Memory B cell (primary cell): ENCODE results near the gene FAM181A.

Source experiments
- ATAC-seq: fragments of 150-1000 bp; cut with Tn5 transposase; 2 replicates; pipeline ENCODE4 v1.10.0; 2021; ENCODE audit warnings: low read depth, mild to moderate bottlenecking, moderate library complexity
- DNase-seq, 2 donors: peaks; one replicate each; pipeline ENCODE4 v3.0.0; 2022; ENCODE audit warnings: low spot score in 2 of 2
- H3K27ac Mint-ChIP-seq: one replicate; pipeline ENCODE4 v1.8.0; 2022; ENCODE audit warnings: mild to moderate bottlenecking, moderate library complexity, mixed read lengths
- H3K27me3 Mint-ChIP-seq: one replicate; pipeline ENCODE4 v1.8.0; 2022; ENCODE audit warnings: mixed read lengths
- H3K36me3 Mint-ChIP-seq: one replicate; pipeline ENCODE4 v1.8.0; 2022; ENCODE audit warnings: mild to moderate bottlenecking, mixed read lengths
- H3K4me1 Mint-ChIP-seq: one replicate; pipeline ENCODE4 v1.8.0; 2022; ENCODE audit warnings: mixed read lengths
- H3K4me3 Mint-ChIP-seq: one replicate; pipeline ENCODE4 v1.8.0; 2022; ENCODE audit warnings: mild to moderate bottlenecking, moderate library complexity, mixed read lengths
- H3K9me3 Mint-ChIP-seq: one replicate; pipeline ENCODE4 v1.8.0; 2022; ENCODE audit warnings: mixed read lengths

Gene FAM181A

DNA sequence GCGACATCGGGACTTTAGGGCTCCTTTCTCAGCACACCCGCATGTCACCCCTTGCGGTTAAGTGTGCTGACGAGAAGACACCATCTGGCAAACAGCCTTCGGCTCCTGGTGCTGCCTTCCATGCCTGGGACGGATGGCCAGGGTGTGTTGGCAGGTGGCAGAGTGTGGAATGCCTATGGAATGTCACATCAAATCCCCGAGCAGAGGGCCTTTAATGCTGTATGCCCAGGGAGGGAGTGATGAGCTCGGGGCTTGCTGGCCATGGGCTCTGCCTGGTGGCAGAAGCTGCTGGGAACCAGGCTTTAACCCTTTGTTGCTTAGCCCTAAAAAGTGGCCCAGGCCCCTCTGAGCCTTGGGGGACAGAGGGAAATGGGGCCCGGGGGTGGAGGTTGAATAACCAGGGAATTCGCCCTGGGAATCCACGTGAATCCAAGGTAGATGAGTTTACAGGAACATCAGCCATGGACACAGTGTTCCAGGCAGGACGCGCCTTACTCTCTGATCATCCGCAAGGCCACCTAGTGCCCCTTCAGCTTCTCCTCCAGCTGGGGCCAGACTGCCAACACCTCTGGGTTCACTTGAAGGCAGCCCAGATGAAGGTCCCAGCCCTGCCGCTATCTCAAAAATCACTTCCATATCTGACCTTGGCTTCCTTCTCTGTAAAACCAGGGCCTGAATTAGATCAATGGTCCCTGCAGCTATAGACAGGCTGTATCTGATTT, 17.4 kb downstream of the FAM181A start:
- Mint-ChIP-seq H3K4me1 (no peaks in the 10 kb centered on the region), H3K9me3 (no peaks in the 10 kb centered on the region), H3K27me3 (no peaks in the 10 kb centered on the region), H3K4me3 (no peak overlapping the region), H3K27ac (no peak overlapping the region), H3K36me3 (peaks cover 4% of the 10 kb centered on the region)
- DNase-seq (no peak), ATAC-seq (no peak)

DNA sequence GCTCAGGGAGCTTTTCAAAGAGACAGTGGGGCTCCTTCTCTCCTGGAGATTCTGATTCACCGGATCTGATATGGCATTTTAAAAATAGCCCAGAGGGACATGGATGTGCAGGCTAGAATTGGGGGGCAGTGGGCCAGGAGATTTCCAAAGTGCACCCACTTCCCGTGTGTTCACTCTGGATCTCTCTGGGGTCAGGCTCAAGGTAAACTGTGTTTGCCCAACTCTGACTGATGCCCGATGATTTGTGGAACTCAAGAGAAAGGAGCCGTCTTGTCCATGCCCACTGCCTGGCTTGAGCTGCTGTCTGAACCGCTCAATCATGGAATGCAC, 17.9 kb downstream of the FAM181A start:
- Mint-ChIP-seq H3K4me1 (no peaks in the 10 kb centered on the region), H3K27ac (no peak overlapping the region), H3K36me3 (peaks cover 4% of the 10 kb centered on the region), H3K27me3 (no peaks in the 10 kb centered on the region), H3K9me3 (no peaks in the 10 kb centered on the region), H3K4me3 (no peak overlapping the region)
- DNase-seq (no peak), ATAC-seq (no peak)

DNA sequence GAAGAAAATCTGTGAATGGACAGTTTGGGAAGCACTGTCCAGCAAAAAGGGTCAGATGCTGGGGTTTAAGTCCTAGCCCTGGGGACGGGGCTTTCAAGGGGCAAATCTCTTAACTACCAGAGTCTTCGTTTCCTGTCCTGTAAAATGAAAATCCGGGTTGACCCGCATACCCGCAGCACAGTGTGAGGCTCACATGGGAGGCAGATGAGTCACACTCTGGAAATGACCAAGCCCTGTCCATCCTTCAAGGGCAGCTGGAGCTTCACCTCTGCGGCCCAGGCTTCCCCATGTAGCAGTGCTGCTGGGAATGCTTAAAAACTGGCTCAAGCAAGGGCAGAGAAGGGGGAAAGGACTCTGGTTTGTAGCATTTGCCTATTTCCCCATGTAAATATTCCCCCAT, 19.0 kb downstream of the FAM181A start:
- Mint-ChIP-seq H3K9me3 (no peaks in the 10 kb centered on the region), H3K27me3 (no peaks in the 10 kb centered on the region), H3K36me3 (peaks cover 5% of the 10 kb centered on the region), H3K4me1 (no peaks in the 10 kb centered on the region), H3K4me3 (no peak overlapping the region), H3K27ac (no peak overlapping the region)
- DNase-seq (no peak), ATAC-seq (no peak)

DNA sequence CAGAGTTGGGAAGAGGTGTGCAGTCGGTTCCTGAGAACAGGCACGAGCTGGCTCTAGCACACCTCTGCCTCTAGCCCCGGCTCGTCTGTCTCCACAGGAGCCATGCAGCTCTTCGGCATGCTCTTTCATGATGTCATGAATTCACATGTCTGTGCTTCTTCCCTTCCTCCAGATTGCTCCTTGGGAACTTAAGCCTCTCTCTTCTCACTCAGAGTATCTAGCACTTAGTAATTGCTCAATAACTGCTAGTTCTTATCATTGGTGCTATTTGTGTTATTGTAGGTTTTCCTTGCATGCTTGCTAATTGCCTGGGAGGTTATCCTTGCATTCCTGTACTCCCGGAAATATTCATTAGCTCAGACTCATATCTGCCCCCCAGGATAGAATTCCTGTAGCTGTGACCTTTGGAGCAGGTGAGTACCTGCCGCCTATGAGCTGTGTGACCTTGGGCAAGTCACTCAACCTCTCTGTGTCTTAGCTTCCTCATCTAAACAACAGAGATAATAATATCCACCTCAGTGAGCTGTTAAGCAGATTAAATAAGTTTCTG, 19.5 kb downstream of the FAM181A start:
- ATAC-seq (no peak), DNase-seq (no peak)
- Mint-ChIP-seq H3K27me3 (no peaks in the 10 kb centered on the region), H3K4me3 (no peak overlapping the region), H3K36me3 (peaks cover 5% of the 10 kb centered on the region), H3K9me3 (no peaks in the 10 kb centered on the region), H3K27ac (no peak overlapping the region), H3K4me1 (no peaks in the 10 kb centered on the region)

DNA sequence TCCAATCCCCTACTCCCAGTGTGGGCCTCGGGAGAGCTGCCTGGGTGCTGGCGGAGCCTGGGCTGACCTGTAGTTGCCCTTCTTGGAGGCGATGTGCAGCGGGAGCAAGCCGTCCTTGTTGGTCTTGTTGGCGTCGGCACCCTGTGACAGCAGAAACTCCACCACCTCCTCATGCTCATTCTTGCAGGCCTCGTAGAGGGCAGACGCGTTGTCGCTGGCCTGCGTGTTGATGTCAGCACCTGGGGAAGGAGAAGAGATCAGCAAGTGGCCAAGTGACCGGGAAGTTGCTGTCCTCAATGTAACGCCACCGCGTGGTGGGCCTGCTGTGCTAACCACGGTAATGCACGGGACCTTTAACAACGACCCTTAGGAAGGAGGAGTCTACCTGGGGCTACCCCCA, 20.1 kb downstream of the FAM181A start:
- no peak for ATAC-seq
- Mint-ChIP-seq H3K27me3 (no peaks in the 10 kb centered on the region), H3K4me1 (no peaks in the 10 kb centered on the region), H3K4me3 (no peak overlapping the region), H3K9me3 (no peaks in the 10 kb centered on the region), H3K36me3 (peaks cover 5% of the 10 kb centered on the region), H3K27ac (no peak overlapping the region)
- no peak for DNase-seq

DNA sequence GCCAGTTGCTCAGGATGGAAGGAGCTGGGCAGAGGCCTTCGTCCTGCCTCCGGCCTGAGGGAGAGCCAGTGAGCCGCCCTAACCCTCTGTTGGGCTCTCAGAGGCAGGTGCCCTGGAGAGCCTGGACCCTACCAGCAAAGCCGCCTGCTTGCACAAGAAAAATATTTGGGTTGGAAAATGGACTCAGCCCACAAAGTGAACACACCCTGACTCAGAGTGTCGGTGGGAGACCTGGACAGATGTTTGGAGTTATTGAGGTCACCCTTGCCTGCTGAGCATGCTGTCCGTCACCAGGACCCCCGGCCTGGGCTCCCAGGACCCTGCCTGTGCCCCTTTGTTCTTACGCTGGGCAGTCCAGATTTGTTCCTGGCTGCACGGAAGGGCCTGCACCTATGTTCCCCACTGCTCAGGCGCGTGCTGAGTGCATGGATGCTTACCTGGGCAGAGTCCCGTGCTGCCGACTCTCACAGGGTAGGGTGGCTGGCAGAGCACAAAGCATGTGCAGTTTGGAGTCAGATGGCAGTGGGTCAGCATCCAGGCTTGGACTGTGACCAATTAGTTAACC, 22.4 kb downstream of the FAM181A start:
- H3K36me3 Mint-ChIP-seq = peaks cover 5% of the 10 kb centered on the region
- no peak overlapping the region for H3K4me3 Mint-ChIP-seq

DNA sequence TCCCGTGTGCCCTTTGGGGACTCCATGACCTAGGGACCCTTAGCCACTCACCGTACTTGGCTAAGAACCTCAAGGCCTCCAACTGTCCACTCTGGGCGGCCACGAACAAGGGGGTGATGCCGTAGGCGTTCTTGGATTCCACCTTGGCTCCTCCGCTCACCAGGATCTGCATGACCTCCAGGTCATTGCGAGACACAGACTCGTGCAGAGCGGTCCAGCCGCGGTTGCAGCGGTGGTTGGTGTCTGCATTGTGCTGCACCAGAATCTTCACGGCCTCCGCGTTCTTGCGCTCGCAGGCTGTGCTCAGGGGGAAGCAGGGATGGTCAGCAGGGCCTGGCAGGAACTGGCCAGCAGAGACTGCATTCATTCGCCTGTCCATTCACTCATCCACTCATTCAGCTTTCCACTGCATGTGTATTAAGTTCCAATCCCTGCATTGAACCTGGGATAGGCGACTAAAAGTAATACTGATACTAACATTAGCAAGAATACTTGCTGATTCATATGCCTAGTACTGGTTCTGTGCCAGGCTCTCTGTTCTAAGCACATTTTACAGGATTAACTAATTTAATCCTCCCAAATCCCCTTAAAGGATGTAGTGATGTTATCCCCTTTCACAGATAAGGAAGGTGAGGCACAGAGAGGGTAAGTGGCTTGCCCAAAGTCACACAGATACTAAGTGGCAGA, 23.9 kb downstream of the FAM181A start:
- H3K9me3 Mint-ChIP-seq = no peaks in the 10 kb centered on the region
- peaks cover 5% of the 10 kb centered on the region for H3K36me3 Mint-ChIP-seq
- ATAC-seq (no peak), DNase-seq (no peak)
- peaks cover 24% of the 10 kb centered on the region for H3K4me1 Mint-ChIP-seq
- no peak overlapping the region for H3K27ac Mint-ChIP-seq
- no peaks in the 10 kb centered on the region for H3K27me3 Mint-ChIP-seq
- no peak overlapping the region for H3K4me3 Mint-ChIP-seq

More for the DNA sequence above, 22.4 kb downstream of the FAM181A start:
- ATAC-seq (no peak), DNase-seq (no peak)
- no peaks in the 10 kb centered on the region for H3K9me3 Mint-ChIP-seq
- H3K4me1 Mint-ChIP-seq = peaks cover 12% of the 10 kb centered on the region
- no peaks in the 10 kb centered on the region for H3K27me3 Mint-ChIP-seq
- no peak overlapping the region for H3K27ac Mint-ChIP-seq

DNA sequence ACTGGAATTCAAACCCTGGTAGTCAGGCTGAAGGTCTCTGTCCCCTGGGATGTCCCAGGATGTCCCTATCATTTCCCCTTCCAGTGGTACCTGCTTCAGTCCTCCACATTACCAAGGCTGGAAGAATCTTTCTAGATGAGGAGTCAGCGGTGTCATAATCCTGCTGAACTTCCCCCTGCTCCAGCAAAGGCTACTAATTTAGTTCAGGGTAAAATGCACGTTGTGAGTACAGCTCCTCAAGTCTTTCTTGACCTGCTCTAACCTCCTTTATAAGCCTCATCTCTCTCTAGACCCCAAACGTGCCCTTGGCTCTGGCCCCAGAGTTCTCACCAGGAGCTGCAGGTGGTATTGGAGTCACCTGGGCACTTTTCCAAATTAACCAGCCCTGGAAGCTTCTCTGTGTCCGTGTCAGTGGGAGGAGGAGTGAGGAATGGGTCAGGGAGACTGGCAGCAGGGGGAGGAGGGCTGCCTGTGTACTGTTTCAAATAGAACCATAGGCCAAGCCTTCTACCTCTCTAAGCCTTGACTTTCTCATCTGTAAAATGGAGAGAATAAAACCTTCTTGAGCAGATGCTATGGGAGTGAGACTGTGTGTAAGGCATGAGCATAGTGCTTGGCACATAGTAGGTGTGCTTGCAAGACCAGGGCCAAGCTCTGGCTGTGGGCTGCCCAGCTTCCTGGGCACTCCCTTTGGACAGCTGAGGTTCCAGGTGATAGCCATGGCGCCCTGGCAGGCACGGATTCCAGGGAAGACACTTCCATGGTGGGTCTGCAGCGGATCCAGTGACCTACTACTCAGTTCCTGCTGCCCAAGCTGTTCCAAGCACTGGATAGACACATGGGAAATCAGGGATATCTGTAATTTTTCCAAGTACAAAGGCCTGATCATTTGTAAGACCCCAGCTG, 24.7 kb downstream of the FAM181A start:
- Mint-ChIP-seq H3K27ac (no peak overlapping the region), H3K4me3 (no peak overlapping the region), H3K36me3 (peaks cover 2% of the 10 kb centered on the region), H3K27me3 (no peaks in the 10 kb centered on the region), H3K9me3 (no peaks in the 10 kb centered on the region), H3K4me1 (peaks cover 28% of the 10 kb centered on the region)
- DNase-seq = no peak
- no peak for ATAC-seq

DNA sequence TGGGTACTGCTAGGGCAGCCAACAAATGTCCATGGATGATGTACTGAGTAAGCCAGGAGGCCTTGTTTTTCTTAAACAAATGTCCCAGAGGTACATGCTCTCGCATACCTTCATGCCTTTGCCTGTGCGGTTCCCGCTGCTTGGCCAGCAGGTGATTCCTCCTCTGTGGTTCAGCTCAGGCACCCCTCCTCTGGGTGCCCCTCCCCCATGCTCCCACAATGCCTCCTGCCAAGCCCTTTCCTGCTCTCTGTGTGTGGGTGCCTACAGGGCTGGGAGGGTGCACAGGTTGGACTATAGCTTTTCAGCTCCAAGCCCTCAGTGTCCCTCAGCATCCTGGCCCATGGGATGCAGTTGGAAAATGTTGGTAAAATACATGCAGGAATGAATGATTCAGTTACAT, 25.7 kb downstream of the FAM181A start:
- Mint-ChIP-seq H3K27me3 (no peaks in the 10 kb centered on the region), H3K4me1 (peaks cover 35% of the 10 kb centered on the region), H3K27ac (no peak overlapping the region), H3K36me3 (peaks cover 2% of the 10 kb centered on the region), H3K9me3 (no peaks in the 10 kb centered on the region), H3K4me3 (no peak overlapping the region)
- ATAC-seq = no peak
- no peak for DNase-seq

DNA sequence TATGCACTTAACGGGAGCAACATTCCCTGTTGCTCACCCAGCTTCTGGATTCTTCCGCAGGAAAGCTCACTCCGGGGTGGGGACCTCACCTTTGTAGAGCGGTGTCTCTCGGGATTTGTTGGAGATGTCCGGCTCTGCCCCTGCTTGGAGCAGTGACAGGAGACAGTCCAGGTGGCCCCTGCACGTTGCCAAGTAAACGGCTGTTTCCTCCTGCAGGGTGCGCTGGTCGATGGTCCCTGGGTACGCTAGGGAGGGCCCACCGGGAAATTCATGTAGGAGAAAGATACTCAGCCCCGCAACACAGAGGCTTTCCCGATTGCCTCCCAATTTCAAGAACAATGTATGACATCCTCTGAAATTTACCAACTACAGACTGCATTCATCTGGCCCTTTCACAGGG, 26.1 kb downstream of the FAM181A start:
- ATAC-seq (no peak), DNase-seq (no peak)
- H3K9me3 Mint-ChIP-seq = no peaks in the 10 kb centered on the region
- H3K27me3 Mint-ChIP-seq = no peaks in the 10 kb centered on the region
- no peak overlapping the region for H3K27ac Mint-ChIP-seq
- peaks cover 2% of the 10 kb centered on the region for H3K36me3 Mint-ChIP-seq
- H3K4me1 Mint-ChIP-seq = peaks cover 37% of the 10 kb centered on the region
- peak overlapping the region; percentile 51 for H3K4me3 Mint-ChIP-seq

DNA sequence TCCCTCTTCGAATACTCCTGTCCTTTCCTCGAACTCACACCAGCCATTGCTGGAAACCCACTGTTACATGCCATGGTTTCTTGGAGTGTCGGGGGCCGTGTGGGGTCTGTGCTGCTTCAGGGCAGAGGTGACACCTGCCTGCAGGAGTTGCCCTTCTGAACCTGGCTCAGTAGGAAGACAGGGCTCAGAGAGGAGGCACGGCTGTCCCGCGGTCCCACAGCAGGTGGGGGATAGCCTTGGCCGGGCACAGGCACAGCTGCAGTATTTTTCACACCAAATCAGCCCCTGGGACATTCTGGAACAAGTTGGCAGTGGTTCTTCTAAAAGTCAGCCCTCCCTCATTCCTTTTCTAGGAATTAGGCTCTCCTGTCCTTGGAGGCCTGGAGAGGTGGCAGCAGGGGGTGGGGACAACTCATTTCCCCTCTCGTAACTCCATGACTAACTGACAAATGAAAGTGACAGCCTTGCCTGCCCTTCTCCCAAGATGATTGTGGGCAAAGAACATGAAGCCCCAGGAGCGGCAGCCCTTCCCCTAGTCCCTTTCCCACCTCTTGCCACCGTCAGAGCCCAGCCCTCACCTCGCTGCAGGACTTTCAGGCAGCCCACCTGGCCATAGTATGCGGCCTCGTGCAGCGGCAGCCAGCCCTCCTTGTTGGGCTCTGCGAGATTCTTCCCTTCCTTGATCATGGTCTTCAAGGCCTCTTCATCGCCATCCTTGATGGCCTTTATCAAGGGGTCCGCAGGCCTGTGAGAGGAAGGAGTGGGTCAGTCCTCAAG, 26.8 kb downstream of the FAM181A start:
- Mint-ChIP-seq H3K9me3 (no peaks in the 10 kb centered on the region), H3K4me3 (peak overlapping the region; percentile 86), H3K4me1 (peaks cover 44% of the 10 kb centered on the region), H3K27me3 (no peaks in the 10 kb centered on the region), H3K36me3 (peaks cover 2% of the 10 kb centered on the region), H3K27ac (no peak overlapping the region)
- DNase-seq = no peak
- ATAC-seq = no peak

DNA sequence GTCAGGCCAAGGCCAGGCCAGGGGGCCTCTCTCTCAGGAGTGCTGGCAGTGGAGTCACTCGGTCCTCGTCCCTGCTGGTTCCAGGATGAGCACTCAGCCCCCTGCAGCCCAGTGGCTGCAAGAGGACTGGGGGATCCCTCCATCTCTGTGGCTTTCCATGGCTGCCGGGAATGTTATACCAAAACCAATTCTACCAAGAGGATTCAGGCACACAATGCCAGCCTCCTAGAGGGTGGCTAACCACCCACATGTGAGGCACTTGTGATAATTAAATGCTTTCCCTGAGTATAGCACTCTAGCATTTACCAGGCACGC, 27.3 kb downstream of the FAM181A start:
- Mint-ChIP-seq H3K4me1 (peaks cover 48% of the 10 kb centered on the region), H3K9me3 (no peaks in the 10 kb centered on the region), H3K36me3 (peaks cover 2% of the 10 kb centered on the region), H3K27me3 (no peaks in the 10 kb centered on the region), H3K27ac (no peak overlapping the region), H3K4me3 (peak overlapping the region; percentile 86)
- no peak for ATAC-seq
- no peak for DNase-seq
